Activated naive CD4-positive, alpha-beta T cell treated with anti-CD3 and anti-CD28 coated beads, Interleukin-2, amount 50 U/mL, for 72 hours (primary cell): Measurements from ENCODE around the gene RMND1. TPM values are rescaled to one million over a fixed set of nuclear protein-coding genes. Genes with fewer than 3 reads are reported as not detected.
"Not testable (repeated sequence)": the region's sequence is repeated elsewhere in the genome, so short reads cannot be mapped to it uniquely, and the experiment has no call there.

Source experiments
- ATAC-seq, 2 donors: fragments of 150-1000 bp; cut with Tn5 transposase; 2 replicates each; pipeline ENCODE4 v1.10.0; 2021; ENCODE audit warnings: mild to moderate bottlenecking in 2 of 2, moderate library complexity in 2 of 2
- DNase-seq, 2 donors: peaks; one replicate each; pipeline ENCODE4 v3.0.0; 2021 to 2022; ENCODE audit warnings: low spot score in 2 of 2
- H3K27ac Mint-ChIP-seq, 2 donors: one replicate each; pipeline ENCODE4 v1.8.0; 2022; ENCODE audit warnings: mild to moderate bottlenecking in 2 of 2, mixed read lengths in 2 of 2
- H3K36me3 Mint-ChIP-seq, 2 donors: one replicate each; pipeline ENCODE4 v1.8.0; 2022; ENCODE audit warnings: mixed read lengths in 2 of 2
- H3K9me3 Mint-ChIP-seq, 2 donors: one replicate each; pipeline ENCODE4 v1.8.0; 2022; ENCODE audit warnings: mixed read lengths in 2 of 2
- total RNA-seq, 2 donors: library from RNA; stranded (reverse); gene quantifications; one replicate each; pipeline ENCODE4 v1.2.3, GENCODE V29; 2022

Gene RMND1
- total RNA-seq, 2 donors from 2014 or later: 17.8 to 23.4 TPM

DNA sequence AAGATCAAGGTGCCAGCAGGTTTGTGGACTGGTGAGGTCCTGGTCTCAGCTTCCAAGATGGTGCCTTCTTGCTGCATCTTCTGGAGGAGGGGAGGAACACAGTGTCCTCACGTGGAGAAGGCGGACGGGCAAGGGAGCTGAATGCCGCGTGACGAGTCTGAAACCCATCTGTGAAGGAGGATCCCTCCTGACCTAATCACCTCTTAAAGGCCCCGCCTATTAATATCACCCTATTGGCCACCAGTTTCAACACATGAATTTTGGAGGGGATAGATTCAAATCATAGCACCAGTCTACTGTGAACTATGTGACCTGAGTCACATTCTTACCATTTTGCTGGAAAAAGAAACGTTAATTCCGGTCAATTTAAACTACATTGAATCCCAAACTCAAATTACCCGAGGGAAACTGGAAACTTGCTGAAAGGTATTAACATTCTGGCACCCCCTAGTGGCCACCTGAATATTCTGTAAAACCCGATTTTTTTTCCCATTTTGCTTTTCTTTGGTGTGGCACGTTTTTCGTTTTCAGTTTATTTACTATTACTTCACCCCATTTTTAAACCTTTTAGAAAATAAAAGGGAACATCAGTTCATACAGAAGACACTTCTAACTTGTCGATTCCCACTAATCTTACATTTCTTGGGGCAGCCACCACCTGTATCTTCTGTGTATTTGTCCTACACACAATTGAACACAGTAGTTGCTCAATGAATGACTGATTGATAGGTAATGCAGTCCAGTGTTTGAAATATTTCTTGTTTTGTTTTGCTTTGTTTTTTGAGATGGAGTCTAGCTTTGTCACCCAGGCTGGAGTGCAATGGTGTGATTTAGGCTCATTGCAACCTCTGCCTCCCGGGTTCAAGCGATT is 24.0 kb upstream of the RMND1 start:
- H3K9me3 Mint-ChIP-seq: no peaks in the 10 kb centered on the region
- ATAC-seq (peak in 1 of 2 donors; percentile 33), DNase-seq (peak in 1 of 2 donors; percentile 52)
- peak overlapping the region in 1 of 2 donors; percentile 21 for H3K27ac Mint-ChIP-seq
- H3K36me3 Mint-ChIP-seq: no peaks in the 10 kb centered on the region

DNA sequence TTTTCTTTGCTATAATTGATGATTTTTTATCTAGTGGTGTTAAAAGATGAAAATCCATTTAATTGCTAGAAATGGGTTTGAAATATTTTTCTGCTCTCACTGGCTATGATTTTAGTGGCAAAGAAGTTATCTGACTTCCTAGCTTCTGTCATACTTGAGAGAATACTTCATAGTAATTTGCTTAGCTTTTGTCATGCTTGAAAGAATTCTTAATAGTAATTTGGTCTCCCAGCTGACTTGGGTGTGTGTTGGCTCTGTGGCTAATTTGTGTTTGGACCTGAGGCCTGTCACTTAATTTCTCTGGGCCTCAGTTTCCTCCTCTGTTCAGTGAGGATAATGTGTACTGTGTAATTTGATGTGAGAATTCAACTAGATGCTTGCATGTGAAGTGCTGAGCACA is 12.8 kb upstream of the RMND1 start:
- ATAC-seq: no peak
- no peak overlapping the region for H3K27ac Mint-ChIP-seq
- no peaks in the 10 kb centered on the region for H3K9me3 Mint-ChIP-seq
- H3K36me3 Mint-ChIP-seq: peaks cover 0 to 7% of the 10 kb centered on the region in 2 donors
- no peak for DNase-seq

DNA sequence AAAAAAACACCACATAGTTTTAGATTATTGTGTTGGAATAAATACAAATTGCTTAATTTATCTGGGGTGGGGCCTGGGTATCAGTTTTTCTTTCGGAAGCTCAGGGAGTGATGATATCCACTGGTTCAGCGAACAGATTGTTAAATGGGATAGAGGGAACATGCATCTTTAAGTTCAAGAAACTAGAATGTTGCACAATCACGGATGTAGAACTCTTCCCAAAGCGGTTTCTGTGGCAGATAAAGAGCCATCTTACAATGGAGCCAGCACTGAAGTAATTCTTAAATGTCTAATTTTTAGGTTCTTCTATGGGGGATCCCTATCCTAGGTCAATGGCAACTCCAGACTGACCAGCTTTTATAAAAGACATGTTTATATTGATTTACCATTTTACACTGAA is 9.7 kb upstream of the RMND1 start:
- H3K27ac Mint-ChIP-seq: no peak overlapping the region
- H3K36me3 Mint-ChIP-seq: peaks cover 0 to 7% of the 10 kb centered on the region in 2 donors
- DNase-seq: no peak
- no peaks in the 10 kb centered on the region for H3K9me3 Mint-ChIP-seq
- no peak for ATAC-seq

DNA sequence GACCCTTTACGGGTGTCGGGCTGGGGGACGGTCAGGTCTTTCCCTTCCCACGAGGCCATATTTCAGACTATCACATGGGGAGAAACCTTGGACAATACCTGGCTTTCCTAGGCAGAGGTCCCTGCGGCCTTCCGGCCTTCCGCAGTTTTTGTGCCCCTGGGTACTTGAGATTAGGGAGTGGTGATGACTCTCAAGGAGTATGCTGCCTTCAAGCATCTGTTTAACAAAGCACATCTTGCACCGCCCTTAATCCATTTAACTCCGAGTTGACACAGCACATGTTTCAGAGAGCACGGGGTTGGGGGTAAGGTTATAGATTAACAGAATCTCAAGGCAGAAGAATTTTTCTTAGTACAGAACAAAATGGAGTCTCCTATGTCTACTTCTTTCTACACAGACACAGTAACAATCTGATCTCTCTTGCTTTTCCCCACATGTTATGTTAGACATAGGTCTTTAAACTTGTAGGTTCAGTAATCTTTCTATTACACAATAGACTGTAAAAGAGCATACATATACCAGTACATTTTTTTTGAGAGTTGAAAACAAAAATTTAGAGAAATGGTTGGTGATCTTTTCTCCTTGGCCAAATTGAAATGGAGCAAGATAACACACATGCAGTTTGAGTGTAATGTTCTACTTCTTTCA is 3.9 kb upstream of the RMND1 start:
- H3K9me3 Mint-ChIP-seq, ATAC-seq, H3K27ac Mint-ChIP-seq, DNase-seq: not testable (repeated sequence)
- H3K36me3 Mint-ChIP-seq: peaks cover 14 to 15% of the 10 kb centered on the region in 2 donors

DNA sequence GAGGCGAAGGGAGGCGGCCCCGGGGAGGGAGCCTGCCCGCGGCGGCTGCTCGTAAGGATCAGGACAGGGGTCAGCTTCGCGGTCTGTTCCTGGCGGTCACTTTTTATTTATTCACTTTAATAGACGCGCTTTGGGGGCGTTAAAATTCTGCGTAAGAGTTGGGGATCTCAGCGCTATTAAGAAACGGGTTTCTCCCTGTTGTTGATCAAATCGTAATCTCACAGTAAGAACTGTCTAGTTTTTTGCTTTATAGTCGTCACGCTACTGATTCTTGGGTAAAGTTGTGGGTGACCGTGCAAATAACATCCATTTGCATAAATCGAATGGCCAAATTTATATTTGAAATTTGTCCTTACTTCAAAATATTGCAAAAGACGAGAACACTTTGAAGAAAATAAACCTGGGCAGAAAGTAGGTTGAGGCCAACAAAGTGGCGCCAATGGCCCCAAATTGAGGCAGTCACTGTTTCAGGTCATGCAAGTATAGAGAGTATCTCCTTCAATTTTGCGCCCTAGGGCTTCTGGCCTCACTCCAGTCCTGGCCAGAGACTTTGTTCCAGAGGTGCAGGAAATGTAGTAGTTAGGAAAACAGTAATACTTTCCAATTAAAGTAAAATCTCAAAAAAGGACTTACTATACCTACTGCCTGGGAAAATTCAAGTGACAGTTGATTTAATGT is 963 bp upstream of the RMND1 start:
- no peak for DNase-seq
- Mint-ChIP-seq H3K27ac (peak overlapping the region; percentile 92 to 97), H3K9me3 (no peaks in the 10 kb centered on the region)

DNA sequence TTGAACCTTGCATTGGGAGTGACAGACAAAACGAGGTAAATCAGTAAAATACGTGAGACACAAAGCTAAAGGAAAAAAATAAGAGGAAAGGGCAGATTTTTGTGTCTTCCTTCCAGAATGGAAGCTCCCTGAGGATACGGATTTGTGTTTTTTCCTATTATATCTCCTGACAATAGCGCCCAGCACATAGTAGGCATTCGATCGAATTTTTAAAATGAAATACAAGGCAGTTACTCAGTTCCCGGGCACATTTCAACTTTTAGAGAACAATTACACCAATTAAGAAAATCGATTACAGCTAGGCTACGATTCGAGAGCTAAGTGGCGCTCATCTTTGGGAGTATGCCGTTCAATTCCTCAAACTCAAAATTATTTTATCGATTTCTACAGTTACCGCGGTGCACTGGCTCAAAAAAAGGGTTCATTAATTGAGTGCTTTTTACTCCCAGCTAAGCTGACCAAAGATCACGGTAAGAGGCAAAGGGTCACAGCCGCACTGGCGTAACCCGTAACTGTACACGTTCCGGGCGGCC is 443 bp downstream of the RMND1 start:
- no peak for DNase-seq
- Mint-ChIP-seq H3K27ac (peak overlapping the region; percentile 91 to 92), H3K9me3 (no peaks in the 10 kb centered on the region), H3K36me3 (peaks cover 14 to 15% of the 10 kb centered on the region in 2 donors)
- ATAC-seq: no peak

More for the DNA sequence above, 963 bp upstream of the RMND1 start:
- peaks cover 14 to 15% of the 10 kb centered on the region in 2 donors for H3K36me3 Mint-ChIP-seq
- no peak for ATAC-seq

DNA sequence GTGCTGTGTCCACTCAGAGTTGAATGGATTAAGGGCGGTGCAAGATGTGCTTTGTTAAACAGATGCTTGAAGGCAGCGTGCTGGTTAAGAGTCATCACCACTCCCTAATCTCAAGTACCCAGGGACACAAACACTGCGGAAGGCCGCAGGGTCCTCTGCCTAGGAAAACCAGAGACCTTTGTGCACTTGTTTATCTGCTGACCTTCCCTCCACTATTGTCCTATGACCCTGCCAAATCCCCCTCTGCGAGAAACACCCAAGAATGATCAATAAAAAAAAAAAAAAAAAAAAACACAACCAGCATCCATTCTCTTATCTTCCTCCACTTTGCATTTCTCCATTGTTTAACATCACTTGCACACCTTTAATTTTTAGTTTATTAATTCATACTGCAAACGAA is 998 bp downstream of the RMND1 start:
- H3K36me3 Mint-ChIP-seq: peaks cover 14 to 15% of the 10 kb centered on the region in 2 donors
- not testable (repeated sequence) for ATAC-seq, H3K9me3 Mint-ChIP-seq

DNA sequence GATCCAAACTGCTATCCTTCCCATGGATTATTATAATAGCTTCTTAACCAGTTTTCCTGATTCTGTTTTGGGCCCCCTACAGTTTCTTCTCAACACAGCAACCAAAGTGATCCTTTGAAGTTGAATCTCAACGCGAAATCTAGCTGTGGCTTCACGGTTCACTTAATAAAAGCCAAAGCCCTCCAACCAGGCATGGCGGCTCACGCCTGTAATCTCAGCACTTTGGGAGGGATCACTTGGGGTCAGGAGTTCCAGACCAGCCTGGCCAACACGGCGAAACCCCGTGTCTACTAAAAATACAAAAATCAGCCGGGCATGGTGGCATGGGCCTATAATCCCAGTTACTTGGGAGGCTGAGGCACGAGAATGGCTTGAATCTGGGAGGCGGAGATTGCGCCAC is 3.3 kb downstream of the RMND1 start:
- Mint-ChIP-seq H3K36me3 (peaks cover 14 to 15% of the 10 kb centered on the region in 2 donors), H3K27ac (peak overlapping the region in 1 of 2 donors; percentile 6), H3K9me3 (no peaks in the 10 kb centered on the region)
- ATAC-seq: no peak
- no peak for DNase-seq

More for the DNA sequence above, 998 bp downstream of the RMND1 start:
- DNase-seq: not testable (repeated sequence)
- peak overlapping the region in 1 of 2 donors; percentile 92 for H3K27ac Mint-ChIP-seq

DNA sequence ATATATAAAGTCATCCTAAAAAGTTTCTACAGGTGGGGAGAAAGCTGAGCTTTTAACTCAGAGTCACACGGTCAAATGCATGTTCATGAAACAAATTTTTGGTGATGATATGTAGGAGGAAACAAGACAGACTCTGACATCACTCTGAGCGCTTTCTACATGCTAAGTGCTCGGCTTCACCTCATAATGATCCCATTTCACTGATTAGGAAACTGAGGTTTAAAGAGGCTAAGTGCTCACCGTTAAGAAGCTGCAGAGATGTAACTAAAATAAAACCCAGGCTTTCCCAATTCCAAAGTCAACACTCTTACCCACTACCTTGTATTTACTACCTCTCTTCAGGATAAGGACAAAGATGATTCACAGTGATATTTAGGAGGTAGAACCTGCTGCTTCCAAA is 4.7 kb downstream of the RMND1 start:
- DNase-seq (no peak), ATAC-seq (no peak)
- Mint-ChIP-seq H3K36me3 (peaks cover 10% of the 10 kb centered on the region in 2 donors), H3K27ac (no peak overlapping the region), H3K9me3 (no peaks in the 10 kb centered on the region)

DNA sequence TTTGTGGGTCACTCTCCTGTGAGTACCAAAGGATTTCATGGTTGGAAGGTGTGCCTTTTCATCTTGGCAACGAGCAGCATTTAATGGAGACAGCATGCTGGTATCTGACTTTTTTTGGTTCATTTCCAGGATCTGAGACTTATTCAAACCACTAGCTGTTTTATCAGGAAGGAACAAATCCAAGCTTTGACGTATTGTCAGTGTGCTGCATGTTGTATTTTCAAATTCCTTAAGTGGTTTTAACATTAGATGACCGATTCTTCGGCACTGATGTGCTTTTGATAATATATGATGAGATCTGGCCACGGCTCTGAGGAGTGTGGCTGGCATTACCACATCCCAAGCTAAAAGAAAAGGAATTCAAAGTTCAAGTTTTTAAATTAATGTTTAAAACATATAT is 6.4 kb downstream of the RMND1 start:
- Mint-ChIP-seq H3K27ac (peak overlapping the region in 1 of 2 donors; percentile 25), H3K9me3 (no peaks in the 10 kb centered on the region), H3K36me3 (no peaks in the 10 kb centered on the region)
- DNase-seq: no peak
- no peak for ATAC-seq

DNA sequence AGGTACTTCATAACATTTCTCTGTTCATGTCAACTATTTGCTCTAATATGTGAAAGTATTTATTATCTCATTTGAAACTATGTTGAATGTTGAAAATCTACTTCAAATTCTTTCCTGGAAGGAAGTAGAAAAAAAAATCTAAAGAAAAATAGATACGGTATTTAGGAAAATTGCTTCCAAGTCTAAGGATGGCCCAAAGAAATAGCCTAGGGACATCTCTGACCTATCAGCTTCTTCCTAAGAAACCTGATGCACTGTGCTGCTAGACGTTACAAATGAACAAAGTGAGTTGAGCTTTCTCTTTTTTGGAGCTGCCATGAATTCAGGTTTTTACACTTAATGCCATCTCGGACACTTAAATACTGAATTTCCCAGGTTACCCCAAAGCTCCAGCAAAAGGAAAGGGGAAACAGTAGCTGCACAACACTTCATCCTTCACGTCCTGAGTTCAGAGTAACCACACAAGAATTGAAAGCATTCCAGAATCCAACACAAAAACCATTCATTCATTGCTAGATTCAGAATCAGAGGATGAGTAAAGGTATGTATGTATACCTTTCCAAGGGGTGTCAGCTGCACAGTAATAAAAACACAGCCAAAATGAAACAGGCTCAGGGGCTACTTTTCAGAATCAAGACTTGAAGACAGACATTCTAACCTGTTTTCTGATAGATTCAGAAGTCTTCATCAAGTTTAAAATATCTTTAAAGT is 7.9 kb downstream of the RMND1 start:
- DNase-seq: no peak
- H3K36me3 Mint-ChIP-seq: no peaks in the 10 kb centered on the region
- ATAC-seq: no peak
- H3K9me3 Mint-ChIP-seq: no peaks in the 10 kb centered on the region
- no peak overlapping the region for H3K27ac Mint-ChIP-seq

DNA sequence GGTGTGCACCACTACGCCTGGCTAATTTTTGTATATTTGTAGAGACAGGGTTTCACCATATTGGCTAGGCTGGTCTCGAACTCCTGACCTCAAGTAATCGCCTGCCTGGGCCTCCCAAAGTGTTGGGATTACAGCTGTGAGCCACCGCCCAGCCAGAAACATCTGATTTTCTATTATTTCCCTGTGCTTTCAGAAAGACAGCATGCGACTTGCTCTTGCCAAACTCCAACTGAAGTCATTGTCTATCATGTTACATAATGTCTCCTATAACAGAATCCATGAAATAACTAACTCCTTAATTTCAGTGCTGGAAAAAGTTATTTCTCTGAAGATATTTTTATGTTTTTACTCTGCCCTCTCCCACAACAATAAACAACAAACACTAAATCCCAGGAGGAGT is 8.5 kb downstream of the RMND1 start:
- Mint-ChIP-seq H3K9me3 (no peaks in the 10 kb centered on the region), H3K36me3 (no peaks in the 10 kb centered on the region), H3K27ac (no peak overlapping the region)
- DNase-seq: no peak
- ATAC-seq: no peak

DNA sequence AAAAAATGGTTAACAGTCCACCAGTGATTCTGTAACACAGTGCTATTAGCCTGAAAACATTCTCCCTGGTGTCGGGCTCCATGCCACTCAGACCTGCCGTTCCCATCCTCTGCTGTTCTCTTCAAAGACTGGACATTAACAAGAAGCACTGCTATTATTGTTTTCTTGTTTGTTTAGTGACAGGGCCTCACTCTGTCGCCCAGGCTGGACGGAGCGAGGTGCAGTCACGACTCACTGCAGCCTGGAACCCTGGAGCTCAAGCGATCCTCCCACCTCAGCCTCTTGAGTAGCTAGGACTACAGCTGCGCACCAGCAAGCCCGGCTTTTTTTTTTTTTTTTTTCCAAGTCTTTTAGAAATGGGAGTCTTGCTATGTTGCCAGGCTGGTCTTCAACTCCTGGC is 9.6 kb downstream of the RMND1 start:
- peak overlapping the region in 1 of 2 donors; percentile 24 for H3K27ac Mint-ChIP-seq
- ATAC-seq (no peak), DNase-seq (no peak)
- H3K36me3 Mint-ChIP-seq: no peaks in the 10 kb centered on the region
- H3K9me3 Mint-ChIP-seq: no peaks in the 10 kb centered on the region

DNA sequence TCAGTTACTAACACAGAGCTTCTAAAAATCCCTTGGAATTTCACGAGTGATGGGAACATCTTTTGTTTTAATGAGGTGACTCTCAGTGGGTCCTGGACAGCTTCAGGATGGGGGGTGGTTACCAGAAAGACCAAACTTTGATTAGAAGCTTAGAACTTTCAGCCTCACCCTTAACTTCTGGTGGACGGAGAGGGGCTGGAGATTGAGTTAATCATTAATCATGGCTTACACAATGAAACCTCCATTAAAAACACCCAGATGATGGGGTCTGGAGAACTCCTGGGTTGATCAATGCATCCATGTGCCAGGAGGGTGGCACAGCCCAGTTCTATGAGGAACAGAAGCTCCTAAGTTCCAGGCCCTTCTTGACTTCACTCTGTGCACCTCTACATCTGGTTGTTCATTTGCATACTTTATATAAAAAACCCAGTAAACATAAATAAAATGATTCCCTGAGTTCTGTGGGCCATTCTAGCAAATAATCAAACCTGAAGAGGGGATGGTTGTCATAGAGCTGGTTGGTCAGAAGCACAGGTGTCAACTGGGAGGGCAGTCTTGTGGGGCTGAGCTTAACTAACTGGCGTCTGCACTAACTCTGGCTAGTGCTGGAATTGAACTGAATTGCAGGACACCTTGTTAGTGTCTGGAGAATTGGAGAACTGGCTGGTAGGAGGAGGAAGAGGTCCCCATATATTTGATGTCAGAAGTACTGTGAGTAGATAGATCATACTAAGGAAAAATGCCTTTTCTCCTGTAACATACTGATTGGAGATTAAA is 10.3 kb downstream of the RMND1 start:
- Mint-ChIP-seq H3K9me3 (no peaks in the 10 kb centered on the region), H3K36me3 (no peaks in the 10 kb centered on the region), H3K27ac (peak overlapping the region in 1 of 2 donors; percentile 24)
- ATAC-seq: no peak
- DNase-seq: no peak

DNA sequence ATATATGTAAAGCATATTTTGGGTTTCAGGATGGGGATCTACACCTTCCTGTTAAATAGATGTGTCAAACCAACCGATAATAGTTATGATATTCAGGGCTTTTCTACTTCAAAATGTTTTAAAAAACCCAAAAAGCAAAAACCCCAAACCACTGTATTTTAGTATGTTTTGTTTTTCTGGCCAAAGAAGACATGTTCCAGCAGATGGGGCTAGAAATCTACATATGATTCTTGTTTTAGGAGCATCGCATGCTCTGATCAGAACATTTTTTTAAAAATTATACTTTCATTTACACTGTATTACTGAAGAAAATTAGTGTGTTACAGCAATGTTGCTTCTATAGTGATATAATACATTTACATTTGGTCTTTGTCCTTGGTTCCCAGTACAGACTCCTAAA is 11.0 kb downstream of the RMND1 start:
- DNase-seq (no peak), ATAC-seq (no peak)
- peak overlapping the region in 1 of 2 donors; percentile 24 for H3K27ac Mint-ChIP-seq
- no peaks in the 10 kb centered on the region for H3K36me3 Mint-ChIP-seq
- H3K9me3 Mint-ChIP-seq: no peaks in the 10 kb centered on the region

DNA sequence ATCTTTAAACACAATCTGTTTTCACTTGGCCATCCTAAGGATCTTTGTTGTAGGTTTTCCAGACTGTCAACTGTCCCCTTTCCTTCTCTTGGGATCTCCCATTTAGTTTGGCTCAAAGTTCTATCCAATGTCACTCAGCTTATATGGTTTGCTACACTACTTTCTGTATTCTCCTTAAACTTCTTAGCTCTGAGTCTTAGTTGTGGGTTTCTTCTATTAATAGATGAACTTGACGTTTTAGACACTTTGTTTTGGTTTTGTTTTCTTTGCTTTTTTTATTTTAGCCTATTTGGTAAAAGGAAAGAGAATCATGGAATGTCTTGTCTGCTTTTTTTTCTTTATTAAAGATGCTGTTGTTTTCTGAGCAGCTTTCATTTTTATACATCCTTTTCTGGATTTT is 11.4 kb downstream of the RMND1 start:
- H3K36me3 Mint-ChIP-seq: no peaks in the 10 kb centered on the region
- DNase-seq (no peak), ATAC-seq (no peak)
- peak overlapping the region in 1 of 2 donors; percentile 44 for H3K27ac Mint-ChIP-seq
- no peaks in the 10 kb centered on the region for H3K9me3 Mint-ChIP-seq
